PFSK-1 (cell line): ENCODE data around the gene STAT4.

ENCODE experiments used
- SIN3A ChIP-seq: IDR thresholded peaks from 2 replicates; pipeline ENCODE4 v1.6.1; 2012; ENCODE audit warnings: mild to moderate bottlenecking, low read length, moderate library complexity, borderline replicate concordance; ENCODE audit not compliant: insufficient read depth
- TAF1 ChIP-seq: IDR thresholded peaks from 2 replicates; pipeline ENCODE4 v1.6.1; 2012; ENCODE audit warnings: low read length, control low read depth, borderline replicate concordance; ENCODE audit not compliant: insufficient read depth
- TF ChIP-seq, protein P1 (sequence below), 2 experiments: IDR thresholded peaks; 2 replicates each; pipeline versions ENCODE4 v1.6.1 to v1.8.0; 2011 to 2012; ENCODE audit warnings: low read depth in 2 of 2, low read length in 2 of 2, control low read depth in 1 of 2, inconsistent platforms in 1 of 2, mild to moderate bottlenecking in 1 of 2, moderate library complexity in 1 of 2; ENCODE audit not compliant: insufficient read depth in 1 of 2

DNA sequence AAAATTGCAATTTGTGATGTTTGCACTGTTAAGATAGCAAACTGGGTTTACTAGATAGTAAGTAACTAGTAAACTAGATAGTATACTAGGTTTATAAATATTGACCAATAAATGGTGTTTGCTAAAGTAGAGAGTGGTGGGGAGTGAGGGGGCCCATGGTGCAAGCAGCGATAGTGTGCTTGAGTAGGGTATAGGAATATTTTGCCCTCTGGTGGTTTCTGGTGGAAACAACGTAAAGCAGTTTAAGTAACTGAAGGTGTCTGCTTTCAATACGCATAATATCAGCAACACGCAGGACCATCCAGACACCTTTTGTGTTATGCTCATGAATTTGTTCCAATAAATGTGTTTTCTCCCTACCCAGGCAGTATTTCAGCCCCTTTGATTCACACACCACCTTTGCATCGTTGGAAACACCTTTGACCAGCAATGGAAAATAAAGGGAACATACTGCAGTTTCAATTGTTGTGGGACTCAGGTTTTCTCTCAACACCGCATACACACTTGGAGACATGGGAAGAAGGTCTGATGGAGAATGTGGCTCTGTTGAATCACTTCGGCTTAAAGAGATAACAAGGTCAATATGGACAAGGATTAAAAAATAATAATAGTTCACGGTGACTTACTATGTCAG, 120.2 kb downstream of the STAT4 start:
- TF ChIP-seq SIN3A, result no peak
- TF ChIP-seq TAF1, result no peak
- TF ChIP-seq, protein P1, sequence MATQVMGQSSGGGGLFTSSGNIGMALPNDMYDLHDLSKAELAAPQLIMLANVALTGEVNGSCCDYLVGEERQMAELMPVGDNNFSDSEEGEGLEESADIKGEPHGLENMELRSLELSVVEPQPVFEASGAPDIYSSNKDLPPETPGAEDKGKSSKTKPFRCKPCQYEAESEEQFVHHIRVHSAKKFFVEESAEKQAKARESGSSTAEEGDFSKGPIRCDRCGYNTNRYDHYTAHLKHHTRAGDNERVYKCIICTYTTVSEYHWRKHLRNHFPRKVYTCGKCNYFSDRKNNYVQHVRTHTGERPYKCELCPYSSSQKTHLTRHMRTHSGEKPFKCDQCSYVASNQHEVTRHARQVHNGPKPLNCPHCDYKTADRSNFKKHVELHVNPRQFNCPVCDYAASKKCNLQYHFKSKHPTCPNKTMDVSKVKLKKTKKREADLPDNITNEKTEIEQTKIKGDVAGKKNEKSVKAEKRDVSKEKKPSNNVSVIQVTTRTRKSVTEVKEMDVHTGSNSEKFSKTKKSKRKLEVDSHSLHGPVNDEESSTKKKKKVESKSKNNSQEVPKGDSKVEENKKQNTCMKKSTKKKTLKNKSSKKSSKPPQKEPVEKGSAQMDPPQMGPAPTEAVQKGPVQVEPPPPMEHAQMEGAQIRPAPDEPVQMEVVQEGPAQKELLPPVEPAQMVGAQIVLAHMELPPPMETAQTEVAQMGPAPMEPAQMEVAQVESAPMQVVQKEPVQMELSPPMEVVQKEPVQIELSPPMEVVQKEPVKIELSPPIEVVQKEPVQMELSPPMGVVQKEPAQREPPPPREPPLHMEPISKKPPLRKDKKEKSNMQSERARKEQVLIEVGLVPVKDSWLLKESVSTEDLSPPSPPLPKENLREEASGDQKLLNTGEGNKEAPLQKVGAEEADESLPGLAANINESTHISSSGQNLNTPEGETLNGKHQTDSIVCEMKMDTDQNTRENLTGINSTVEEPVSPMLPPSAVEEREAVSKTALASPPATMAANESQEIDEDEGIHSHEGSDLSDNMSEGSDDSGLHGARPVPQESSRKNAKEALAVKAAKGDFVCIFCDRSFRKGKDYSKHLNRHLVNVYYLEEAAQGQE (IDR thresholded peaks at IDR 0.05; ENCODE audit: insufficient read depth in 1 of 2, low read depth in 2 of 2, low read length in 2 of 2), result no peak
